Left ventricle myocardium inferior (tissue), 1 donor: Measurements from ENCODE around the gene AGPAT2. TPM values are rescaled to one million over a fixed set of nuclear protein-coding genes. Genes with fewer than 3 reads are reported as not detected.
"Not testable (repeated sequence)": the region's sequence is repeated elsewhere in the genome, so short reads cannot be mapped to it uniquely, and the experiment has no call there.

Source experiments
- DNase-seq: peaks from one replicate; pipeline ENCODE4 v3.0.0-alpha.2; 2020
- H3K27ac ChIP-seq: fragments of 200-600 bp; replicated peaks from 2 replicates; pipeline ENCODE4 v1.8.0; 2021
- H3K27me3 ChIP-seq: fragments of 200-600 bp; 2 replicates; pipeline ENCODE4 v1.8.0; 2021; ENCODE audit warnings: low read depth
- H3K36me3 ChIP-seq: fragments of 200-600 bp; 2 replicates; pipeline ENCODE4 v1.8.0; 2021
- H3K4me1 ChIP-seq: fragments of 200-600 bp; 2 replicates; pipeline ENCODE4 v1.8.0; 2021
- H3K4me3 ChIP-seq: fragments of 200-600 bp; 2 replicates; pipeline ENCODE4 v1.8.0; 2021; ENCODE audit warnings: mild to moderate bottlenecking, moderate library complexity
- H3K9me3 ChIP-seq: fragments of 200-600 bp; replicated peaks from 2 replicates; pipeline ENCODE4 v1.8.0; 2021
- CTCF ChIP-seq: fragments of 200-600 bp; IDR thresholded peaks from 2 replicates; pipeline ENCODE4 v1.8.0; 2021; ENCODE audit warnings: antibody characterized with exemption, mild to moderate bottlenecking, borderline replicate concordance
- intact Hi-C: fragments of 100-400 bp; cut with micrococcal nuclease; formaldehyde crosslinking; loops from one replicate; pipeline ENCODE4 v1.11.0; 2022
- total RNA-seq: library from RNA; stranded (reverse); fragmentation: NEBNext Ultra II Directional; extraction: Animal tissue kit (Norgen Biotek cat#: 25700); gene quantifications from one replicate; pipeline ENCODE4 v1.2.1, GENCODE V29; 2021
- donor health status: DM: no; HTN: yes; CAD: no; lungs with severe emphysema.

AGPAT2 gene
- total RNA-seq, 1 donor from 2014 or later, result 48.8 TPM

- no peak for TF ChIP-seq CTCF
- DNase-seq, result no peak
- Histone ChIP-seq H3K4me3 (peak overlapping the region; percentile 81), H3K9me3 (no peaks in the 10 kb centered on the region), H3K27ac (peak overlapping the region; percentile 91), H3K4me1 (peaks cover 62% of the 10 kb centered on the region), H3K27me3 (no peaks in the 10 kb centered on the region), H3K36me3 (no peaks in the 10 kb centered on the region)
- intact Hi-C loops, result no loop called here
Measured at GRCh38 chr9:136714893-136715274, 27.6 kb upstream of the AGPAT2 start.

- no peaks in the 10 kb centered on the region for H3K27me3 ChIP-seq
- TF ChIP-seq CTCF, result no peak
- peak overlapping the region; percentile 91 for H3K27ac ChIP-seq
- H3K4me3 ChIP-seq, result peak overlapping the region; percentile 81
- no peaks in the 10 kb centered on the region for H3K9me3 ChIP-seq
- H3K4me1 ChIP-seq, result peaks cover 57% of the 10 kb centered on the region
- intact Hi-C loops, result no loop called here
- H3K36me3 ChIP-seq, result no peaks in the 10 kb centered on the region
- peak; percentile 68 for DNase-seq
Measured at GRCh38 chr9:136714096-136714892, 27.0 kb upstream of the AGPAT2 start.

GRCh38 chr9:136713550-136713949 lies 26.3 kb upstream of the AGPAT2 start:
- TF ChIP-seq CTCF, result peak; percentile 24
- peak overlapping the region; percentile 81 for H3K4me3 ChIP-seq
- H3K27me3 ChIP-seq, result no peaks in the 10 kb centered on the region
- no peaks in the 10 kb centered on the region for H3K9me3 ChIP-seq
- intact Hi-C loops, result no loop called here
- H3K4me1 ChIP-seq, result peaks cover 49% of the 10 kb centered on the region
- H3K36me3 ChIP-seq, result no peaks in the 10 kb centered on the region
- no peak for DNase-seq
- H3K27ac ChIP-seq, result peak overlapping the region; percentile 91

- peak overlapping the region; percentile 91 for H3K27ac ChIP-seq
- TF ChIP-seq CTCF, result no peak
- H3K4me1 ChIP-seq, result peaks cover 48% of the 10 kb centered on the region
- DNase-seq, result no peak
- H3K9me3 ChIP-seq, result no peaks in the 10 kb centered on the region
- peak overlapping the region; percentile 81 for H3K4me3 ChIP-seq
- intact Hi-C loops, result no loop called here
- no peaks in the 10 kb centered on the region for H3K27me3 ChIP-seq
- H3K36me3 ChIP-seq, result no peaks in the 10 kb centered on the region
Measured at GRCh38 chr9:136712690-136713544, 25.7 kb upstream of the AGPAT2 start.

GRCh38 chr9:136711751-136712689 lies 24.8 kb upstream of the AGPAT2 start, which contains the start of gene DIPK1B:
TSS of gene DIPK1B (plus strand) at chr9:136712572. CDS start at chr9:136712666, 94 bp downstream.
- Histone ChIP-seq H3K27ac (peak within 1 kb of the TSS; percentile 91), H3K27me3 (no peaks in the 10 kb centered on the region)

GRCh38 chr9:136711219-136711648 lies 24.0 kb upstream of the AGPAT2 start:
- intact Hi-C loops, DNase-seq, H3K27me3 ChIP-seq, H3K9me3 ChIP-seq, H3K36me3 ChIP-seq: not testable (repeated sequence)
- Histone ChIP-seq H3K4me3 (peak overlapping the region; percentile 81), H3K4me1 (peaks cover 44% of the 10 kb centered on the region), H3K27ac (peak overlapping the region; percentile 65)

More at GRCh38 chr9:136711751-136712689, 24.8 kb upstream of the AGPAT2 start, which contains the start of gene DIPK1B:
- H3K36me3 ChIP-seq, result no peaks in the 10 kb centered on the region
- intact Hi-C loops, result no loop called here
- peak within 1 kb of the TSS; percentile 81 for H3K4me3 ChIP-seq
- H3K4me1 ChIP-seq, result peaks cover 48% of the 10 kb centered on the region
- no peaks in the 10 kb centered on the region for H3K9me3 ChIP-seq
- TF ChIP-seq CTCF, result no peak
- no peak for DNase-seq
